Fibroblast of mammary gland (primary cell): Measurements from ENCODE around the gene PRSS57.
"Not testable (repeated sequence)": the region's sequence is repeated elsewhere in the genome, so short reads cannot be mapped to it uniquely, and the experiment has no call there.

Source experiments
- DNase-seq: peaks from one replicate; pipeline ENCODE4 v3.0.0-alpha.2; 2010; ENCODE audit warnings: low read depth
- H3K4me3 ChIP-seq: 2 replicates; pipeline ENCODE4 v1.5.1; 2011; ENCODE audit warnings: low read depth, mild to moderate bottlenecking, low read length, moderate library complexity; ENCODE audit not compliant: control insufficient read depth
- TF ChIP-seq, protein P1 (sequence below): conservative IDR thresholded peaks from 2 replicates; pipeline ENCODE4 v1.5.1; 2011; ENCODE audit warnings: low read depth, low read length, inconsistent platforms; ENCODE audit not compliant: control insufficient read depth, insufficient read depth

PRSS57 gene

DNA sequence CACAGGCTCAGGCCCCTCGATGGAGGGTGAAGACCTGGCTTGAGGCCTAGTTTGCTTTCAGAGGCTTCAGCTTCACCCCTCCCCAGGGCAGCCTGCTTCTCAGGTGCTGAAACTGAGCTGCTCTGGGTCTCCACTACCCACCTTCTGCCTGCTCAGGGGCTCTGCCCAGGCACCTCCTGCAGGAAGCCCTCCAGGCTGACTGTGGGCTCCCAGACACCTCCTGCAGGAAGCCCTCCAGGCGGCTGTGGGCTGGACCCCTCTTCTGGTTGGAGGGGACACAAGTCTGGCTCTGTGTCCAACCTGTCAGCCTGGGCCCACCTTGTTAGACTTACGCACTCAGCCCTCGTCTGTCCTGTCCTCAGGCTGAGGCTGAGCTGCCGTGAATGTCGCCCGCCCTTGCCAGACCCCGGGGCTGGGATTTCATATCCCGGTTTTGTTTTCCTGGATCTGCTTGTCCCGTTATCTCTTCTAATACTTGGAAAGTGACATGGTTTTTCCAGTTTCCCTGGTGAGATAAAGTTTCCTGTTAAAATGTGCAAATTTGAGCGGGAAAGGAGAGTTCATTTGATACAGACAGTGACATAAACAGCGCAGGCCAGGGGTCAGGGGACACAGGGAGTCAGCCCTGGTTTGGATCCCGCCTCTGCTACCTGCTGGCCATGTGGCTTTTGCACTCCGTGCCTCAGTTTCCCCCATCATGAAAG lies 34.9 kb upstream of the PRSS57 start:
- no peak overlapping the region for H3K4me3 ChIP-seq
- TF ChIP-seq, protein P1, sequence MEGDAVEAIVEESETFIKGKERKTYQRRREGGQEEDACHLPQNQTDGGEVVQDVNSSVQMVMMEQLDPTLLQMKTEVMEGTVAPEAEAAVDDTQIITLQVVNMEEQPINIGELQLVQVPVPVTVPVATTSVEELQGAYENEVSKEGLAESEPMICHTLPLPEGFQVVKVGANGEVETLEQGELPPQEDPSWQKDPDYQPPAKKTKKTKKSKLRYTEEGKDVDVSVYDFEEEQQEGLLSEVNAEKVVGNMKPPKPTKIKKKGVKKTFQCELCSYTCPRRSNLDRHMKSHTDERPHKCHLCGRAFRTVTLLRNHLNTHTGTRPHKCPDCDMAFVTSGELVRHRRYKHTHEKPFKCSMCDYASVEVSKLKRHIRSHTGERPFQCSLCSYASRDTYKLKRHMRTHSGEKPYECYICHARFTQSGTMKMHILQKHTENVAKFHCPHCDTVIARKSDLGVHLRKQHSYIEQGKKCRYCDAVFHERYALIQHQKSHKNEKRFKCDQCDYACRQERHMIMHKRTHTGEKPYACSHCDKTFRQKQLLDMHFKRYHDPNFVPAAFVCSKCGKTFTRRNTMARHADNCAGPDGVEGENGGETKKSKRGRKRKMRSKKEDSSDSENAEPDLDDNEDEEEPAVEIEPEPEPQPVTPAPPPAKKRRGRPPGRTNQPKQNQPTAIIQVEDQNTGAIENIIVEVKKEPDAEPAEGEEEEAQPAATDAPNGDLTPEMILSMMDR, result no peak

DNA sequence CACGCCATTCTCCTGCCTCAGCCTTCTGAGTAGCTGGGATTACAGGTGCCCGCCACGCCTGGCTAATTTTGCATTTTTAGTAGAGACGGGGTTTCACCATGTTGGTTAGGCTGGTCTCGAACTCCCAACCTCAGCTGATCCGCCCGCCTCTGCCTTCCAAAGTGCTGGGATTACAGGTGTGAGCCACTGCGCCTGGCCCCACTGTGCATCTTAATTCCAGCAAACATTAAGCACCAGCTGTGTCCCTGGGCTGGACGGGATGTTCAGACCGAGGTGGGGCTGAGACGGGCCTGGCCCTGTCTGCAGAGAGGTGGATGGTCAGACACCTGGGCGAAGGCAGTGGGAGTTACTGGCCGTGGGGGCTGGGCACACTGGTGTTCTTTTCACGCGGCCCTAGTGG lies 34.3 kb upstream of the PRSS57 start:
- not testable (repeated sequence) for DNase-seq, H3K4me3 ChIP-seq

More for the DNA sequence above, 34.9 kb upstream of the PRSS57 start:
- DNase-seq, result no peak

DNA sequence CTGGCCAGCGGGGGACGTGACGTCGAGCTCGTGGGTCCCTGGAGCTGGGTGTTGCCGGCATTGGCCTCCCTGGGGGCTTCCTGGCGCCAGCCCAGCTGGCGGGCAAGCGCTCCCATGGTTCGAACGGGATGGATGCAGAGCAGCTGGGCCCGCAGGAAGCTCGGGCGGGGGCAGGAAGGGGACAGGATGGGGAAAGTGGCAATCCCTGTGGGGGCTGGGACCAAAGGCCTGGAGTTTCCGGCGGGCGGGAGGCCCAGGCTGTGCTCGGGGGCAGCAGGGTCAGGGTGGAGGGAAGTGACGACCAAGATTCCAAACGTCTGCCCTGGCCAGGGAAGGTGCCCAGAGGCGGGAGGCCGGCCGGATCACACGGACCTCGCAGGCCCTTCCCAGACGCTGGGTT lies 32.8 kb upstream of the PRSS57 start:
- TF ChIP-seq, protein P1, result no peak
- DNase-seq, result no peak
- H3K4me3 ChIP-seq, result no peak overlapping the region

DNA sequence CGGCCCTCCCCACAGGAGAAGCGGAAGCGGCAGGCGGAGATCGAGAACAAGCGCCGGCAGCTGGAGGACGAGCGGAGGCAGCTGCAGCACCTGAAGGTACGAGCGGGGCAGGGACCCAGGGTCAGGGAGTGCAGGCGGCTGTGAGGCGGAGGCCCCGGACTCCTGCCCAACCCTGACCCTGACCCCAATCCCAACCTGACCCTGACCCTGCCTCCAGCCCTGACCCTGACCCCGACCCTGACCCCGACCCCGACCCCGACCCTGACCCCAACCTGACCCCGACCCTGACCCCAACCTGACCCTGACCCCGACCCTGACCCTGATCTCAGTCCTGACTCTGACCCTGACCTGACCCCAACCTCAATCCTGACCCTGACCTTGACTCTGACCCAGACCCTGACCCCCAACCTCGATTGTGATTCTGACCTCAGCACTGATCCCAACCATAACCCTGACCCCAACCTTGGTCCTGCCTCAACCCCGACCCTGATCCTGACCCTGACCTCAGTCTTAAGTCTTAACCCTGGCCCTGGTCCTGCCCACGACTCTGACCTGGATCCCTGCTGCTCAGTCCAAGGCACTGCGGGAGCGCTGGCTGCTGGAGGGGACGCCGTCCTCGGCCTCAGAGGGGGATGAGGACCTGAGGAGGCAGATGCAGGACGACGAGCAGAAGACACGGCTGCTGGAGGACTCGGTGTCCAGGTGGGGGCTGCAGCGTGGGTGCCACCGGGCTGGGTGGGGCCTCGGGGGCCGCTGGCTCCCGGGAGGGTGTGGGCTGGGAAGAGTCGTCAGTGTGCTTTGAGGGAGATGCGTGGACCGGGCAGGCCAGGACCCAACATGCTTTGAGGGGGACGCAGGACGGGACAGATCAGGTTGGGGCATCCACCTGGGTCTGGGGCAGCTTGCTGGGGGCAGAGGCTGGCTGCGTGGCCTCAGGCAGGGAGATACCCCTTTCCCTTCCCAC lies 32.0 kb upstream of the PRSS57 start:
- DNase-seq, result no peak
- H3K4me3 ChIP-seq, result no peak overlapping the region
- TF ChIP-seq, protein P1, result no peak

DNA sequence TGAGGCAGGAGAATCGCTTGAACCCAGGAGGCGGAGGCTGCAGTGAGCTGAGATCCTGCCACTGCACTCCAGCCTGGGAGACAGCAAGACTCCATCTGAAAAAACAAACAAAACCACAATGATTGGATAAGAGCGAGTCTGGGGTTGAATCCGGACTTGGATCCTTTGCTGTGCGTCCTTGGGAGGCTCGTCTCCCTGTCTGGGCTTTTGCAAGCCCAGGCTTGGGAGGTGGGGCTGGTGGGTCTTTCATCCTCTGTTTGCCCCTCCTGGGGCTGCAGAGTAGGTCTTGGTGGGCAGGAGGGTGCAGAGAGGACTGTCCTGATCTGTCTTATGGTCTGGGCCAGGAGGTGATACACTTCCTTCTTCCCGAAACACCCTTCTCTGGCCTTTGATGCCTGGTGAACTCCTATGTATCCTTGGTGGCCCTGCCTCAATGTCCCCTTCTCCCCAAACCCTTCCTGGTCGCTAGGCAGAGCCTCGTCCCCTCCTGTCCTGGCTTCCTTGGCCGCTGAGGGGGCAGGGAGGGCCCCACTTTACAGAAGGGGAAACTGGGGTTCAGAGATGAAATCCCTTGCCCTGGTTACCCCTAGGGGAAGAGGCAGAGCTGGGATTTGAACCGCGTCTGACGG lies 30.3 kb upstream of the PRSS57 start:
- H3K4me3 ChIP-seq, result no peak overlapping the region
- no peak for DNase-seq
- TF ChIP-seq, protein P1, result no peak

DNA sequence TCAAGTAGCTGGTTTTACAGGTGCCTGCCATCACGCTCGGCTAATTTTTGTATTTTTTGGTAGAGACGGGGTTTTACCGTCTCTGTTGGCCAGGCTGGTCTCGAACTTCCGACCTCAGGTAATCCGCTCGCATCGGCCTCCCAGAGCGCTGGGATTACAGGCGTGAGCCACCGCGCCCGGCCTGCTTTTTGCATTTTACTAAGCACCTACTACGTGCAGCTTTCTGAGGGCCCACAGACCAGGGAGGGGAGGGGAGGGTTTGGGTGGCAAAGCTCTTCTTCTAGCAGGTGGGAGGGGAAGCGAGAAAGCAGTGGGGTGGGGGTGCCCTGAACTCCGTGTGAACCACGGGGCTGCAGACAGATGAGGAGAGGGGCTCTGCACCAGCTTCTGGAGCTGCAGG lies 28.5 kb upstream of the PRSS57 start:
- no peak for DNase-seq
- TF ChIP-seq, protein P1, result no peak
- no peak overlapping the region for H3K4me3 ChIP-seq

DNA sequence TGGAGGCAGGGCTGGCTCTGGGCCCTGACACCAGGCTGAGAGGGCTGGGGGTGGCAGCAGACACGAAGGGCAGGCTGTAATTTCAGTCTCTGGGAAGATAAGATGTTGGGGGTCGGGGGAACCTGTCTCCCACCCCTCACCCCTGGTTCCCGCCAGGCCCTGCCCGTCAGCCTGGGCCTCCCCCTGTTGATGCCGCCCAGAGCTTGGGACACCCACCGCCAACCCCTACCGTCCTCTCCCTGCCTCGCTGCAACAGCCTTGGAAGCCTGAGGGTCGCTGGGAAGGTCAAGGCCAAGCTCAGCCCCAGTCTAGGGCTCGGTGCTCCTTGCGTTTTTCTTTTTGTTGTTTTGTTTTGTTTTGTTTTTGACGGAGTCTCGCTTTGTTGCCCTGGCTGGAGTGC lies 28.0 kb upstream of the PRSS57 start:
- no peak for DNase-seq
- TF ChIP-seq, protein P1, result no peak
- H3K4me3 ChIP-seq, result no peak overlapping the region
